DND-41 (cell line): ENCODE results near the gene SLC23A2.

Source experiments
- ATAC-seq: fragments of 200-7000 bp; cut with Tn5 transposase; 3 replicates; pipeline ENCODE4 v1.9.1; 2021; ENCODE audit warnings: low read depth; ENCODE audit not compliant: insufficient read depth
- DNase-seq: peaks from one replicate; pipeline ENCODE4 v3.0.0-alpha.2; 2020
- H2AFZ ChIP-seq: 2 replicates; pipeline ENCODE4 v1.6.0; 2012; ENCODE audit warnings: low read depth, low read length
- H3K27ac ChIP-seq: 2 replicates; pipeline ENCODE4 v1.5.1; 2012; ENCODE audit warnings: low read length, inconsistent platforms
- H3K27me3 ChIP-seq: fragments of 200-600 bp; sonication (generic); 2 replicates; pipeline ENCODE4 v1.6.0; 2012; ENCODE audit warnings: low read length, mild to moderate bottlenecking, inconsistent platforms; ENCODE audit not compliant: insufficient read depth, poor library complexity
- H3K36me3 ChIP-seq: 2 replicates; pipeline ENCODE4 v1.5.1; 2012; ENCODE audit warnings: low read length, inconsistent platforms; ENCODE audit not compliant: insufficient read depth
- H3K4me1 ChIP-seq: 2 replicates; pipeline ENCODE4 v1.5.1; 2012; ENCODE audit warnings: mild to moderate bottlenecking, low read length; ENCODE audit not compliant: insufficient read depth
- H3K4me2 ChIP-seq: 2 replicates; pipeline ENCODE4 v1.6.0; 2012; ENCODE audit warnings: mild to moderate bottlenecking, moderate library complexity, low read length, inconsistent platforms; ENCODE audit not compliant: insufficient read depth
- H3K4me3 ChIP-seq, 2 experiments: fragments of 200-600 bp in 1 of 2; shearing (Covaris generic) in 1 of 2; 2 replicates each; pipeline ENCODE4 v1.5.1; 2012 to 2016; ENCODE audit warnings: inconsistent platforms in 2 of 2, low read length in 2 of 2, mild to moderate bottlenecking in 2 of 2, low read depth in 1 of 2, moderate library complexity in 1 of 2
- H3K79me2 ChIP-seq: 2 replicates; pipeline ENCODE4 v1.6.0; 2012; ENCODE audit warnings: low read length, inconsistent platforms; ENCODE audit not compliant: insufficient read depth
- H3K9ac ChIP-seq: 2 replicates; pipeline ENCODE4 v1.6.0; 2012; ENCODE audit warnings: low read depth, mild to moderate bottlenecking, inconsistent platforms, low read length, moderate library complexity
- H3K9me3 ChIP-seq: 2 replicates; pipeline ENCODE4 v1.5.1; 2012; ENCODE audit warnings: low read length, moderate library complexity, mild to moderate bottlenecking, inconsistent platforms; ENCODE audit not compliant: insufficient read depth, severe bottlenecking
- H4K20me1 ChIP-seq: 2 replicates; pipeline ENCODE4 v1.6.0; 2012; ENCODE audit warnings: low read length; ENCODE audit not compliant: insufficient read depth
- EZH2 ChIP-seq: IDR thresholded peaks from 3 replicates; pipeline ENCODE4 v1.6.1; 2012; ENCODE audit warnings: borderline replicate concordance, low read depth, mild to moderate bottlenecking, moderate library complexity, low read length, inconsistent platforms; ENCODE audit not compliant: severe bottlenecking
- TF ChIP-seq, protein P1 (sequence below): IDR thresholded peaks from 2 replicates; pipeline ENCODE4 v1.5.1; 2012; ENCODE audit warnings: borderline replicate concordance, low read length, moderate library complexity, mild to moderate bottlenecking; ENCODE audit not compliant: poor library complexity, severe bottlenecking; ENCODE audit errors: extremely low read depth

SLC23A2 gene

DNA sequence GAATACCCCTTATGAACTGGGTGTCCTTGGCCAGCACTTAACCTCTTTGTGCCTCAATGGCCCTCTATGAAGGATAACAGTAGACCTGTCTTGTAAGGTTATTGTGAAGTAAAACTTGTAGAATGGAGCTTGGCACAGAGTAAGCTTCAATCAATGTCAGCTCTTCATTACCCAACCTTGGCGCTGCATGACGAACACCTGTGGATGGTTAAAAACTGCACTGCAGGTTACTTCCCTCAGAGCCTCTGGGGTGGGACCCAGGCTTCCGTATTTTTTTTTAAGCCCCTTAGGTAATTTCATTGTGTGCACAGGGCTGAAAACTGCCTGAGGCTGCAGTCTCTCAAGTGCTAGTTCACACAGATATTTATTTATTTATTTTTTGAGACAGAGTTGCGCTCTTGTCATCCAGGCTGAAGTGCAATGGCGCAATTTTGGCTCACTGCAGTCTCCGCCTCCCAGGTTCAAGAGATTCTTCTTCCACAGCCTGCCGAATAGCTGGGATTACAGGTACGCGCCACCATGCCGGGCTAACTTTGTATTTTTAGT lies 42.8 kb upstream of the SLC23A2 start:
- TF ChIP-seq, protein P1, sequence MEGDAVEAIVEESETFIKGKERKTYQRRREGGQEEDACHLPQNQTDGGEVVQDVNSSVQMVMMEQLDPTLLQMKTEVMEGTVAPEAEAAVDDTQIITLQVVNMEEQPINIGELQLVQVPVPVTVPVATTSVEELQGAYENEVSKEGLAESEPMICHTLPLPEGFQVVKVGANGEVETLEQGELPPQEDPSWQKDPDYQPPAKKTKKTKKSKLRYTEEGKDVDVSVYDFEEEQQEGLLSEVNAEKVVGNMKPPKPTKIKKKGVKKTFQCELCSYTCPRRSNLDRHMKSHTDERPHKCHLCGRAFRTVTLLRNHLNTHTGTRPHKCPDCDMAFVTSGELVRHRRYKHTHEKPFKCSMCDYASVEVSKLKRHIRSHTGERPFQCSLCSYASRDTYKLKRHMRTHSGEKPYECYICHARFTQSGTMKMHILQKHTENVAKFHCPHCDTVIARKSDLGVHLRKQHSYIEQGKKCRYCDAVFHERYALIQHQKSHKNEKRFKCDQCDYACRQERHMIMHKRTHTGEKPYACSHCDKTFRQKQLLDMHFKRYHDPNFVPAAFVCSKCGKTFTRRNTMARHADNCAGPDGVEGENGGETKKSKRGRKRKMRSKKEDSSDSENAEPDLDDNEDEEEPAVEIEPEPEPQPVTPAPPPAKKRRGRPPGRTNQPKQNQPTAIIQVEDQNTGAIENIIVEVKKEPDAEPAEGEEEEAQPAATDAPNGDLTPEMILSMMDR, result no peak
- TF ChIP-seq EZH2, result no peak
- DNase-seq, result no peak
- Histone ChIP-seq H2AFZ (no peak overlapping the region), H3K4me2 (no peak overlapping the region), H3K4me1 (no peaks in the 10 kb centered on the region), H3K36me3 (no peaks in the 10 kb centered on the region), H3K9me3 (no peaks in the 10 kb centered on the region), H3K79me2 (no peaks in the 10 kb centered on the region), H3K9ac (no peak overlapping the region), H4K20me1 (no peaks in the 10 kb centered on the region), H3K27me3 (no peaks in the 10 kb centered on the region), H3K27ac (no peak overlapping the region), H3K4me3 (no peak overlapping the region)
- ATAC-seq, result no peak

DNA sequence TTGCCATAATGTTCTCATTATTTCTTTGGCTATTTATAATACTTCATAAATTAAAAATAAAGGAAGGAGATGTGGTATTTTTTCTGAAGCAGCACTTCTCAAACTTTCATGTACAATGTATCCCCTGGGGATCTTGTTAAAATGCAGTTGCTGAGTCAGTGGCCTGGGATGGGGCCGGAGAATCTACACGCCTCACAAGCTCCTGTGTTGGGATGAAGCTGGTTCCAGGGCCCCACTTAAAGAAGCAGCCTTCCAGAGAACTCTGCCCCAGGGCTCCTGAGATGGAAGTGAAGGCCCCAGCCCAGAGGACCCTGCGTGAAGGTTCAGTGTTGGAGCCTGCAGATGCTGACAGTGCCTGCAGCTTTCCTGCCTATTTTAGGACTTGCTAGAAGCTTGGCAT lies 40.1 kb upstream of the SLC23A2 start:
- Histone ChIP-seq H3K36me3 (no peaks in the 10 kb centered on the region), H3K9me3 (no peaks in the 10 kb centered on the region), H3K4me2 (no peak overlapping the region), H2AFZ (no peak overlapping the region), H3K27me3 (no peaks in the 10 kb centered on the region), H3K27ac (no peak overlapping the region), H3K9ac (no peak overlapping the region), H3K4me3 (no peak overlapping the region), H4K20me1 (no peaks in the 10 kb centered on the region), H3K79me2 (no peaks in the 10 kb centered on the region), H3K4me1 (no peaks in the 10 kb centered on the region)
- no peak for DNase-seq
- ATAC-seq, result no peak
- TF ChIP-seq EZH2, result no peak
- TF ChIP-seq, protein P1, result no peak

DNA sequence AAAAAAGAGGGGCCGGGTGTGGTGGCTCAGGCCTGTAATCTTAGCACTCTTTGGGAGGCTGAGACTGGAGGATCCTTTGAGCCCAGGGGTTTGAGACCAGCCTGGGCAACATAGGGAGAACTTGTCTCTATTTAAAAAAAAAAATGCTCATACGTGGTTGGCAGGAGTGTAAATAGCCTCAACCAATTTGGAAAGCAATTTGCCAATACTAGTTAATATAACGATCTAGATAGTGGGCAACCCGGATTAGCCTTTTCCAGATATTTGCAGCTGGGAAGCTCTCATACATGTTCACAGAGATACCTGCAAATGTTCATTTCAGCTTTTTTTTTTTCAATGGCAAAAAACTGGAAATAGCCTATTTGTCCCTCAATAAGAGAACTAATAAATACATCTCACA lies 39.0 kb upstream of the SLC23A2 start:
- no peaks in the 10 kb centered on the region for H3K27me3 ChIP-seq
- no peaks in the 10 kb centered on the region for H3K36me3 ChIP-seq
- no peak overlapping the region for H3K4me3 ChIP-seq
- H3K4me1 ChIP-seq, result no peaks in the 10 kb centered on the region
- H4K20me1 ChIP-seq, result no peaks in the 10 kb centered on the region
- ATAC-seq (no peak), DNase-seq (no peak)
- no peaks in the 10 kb centered on the region for H3K79me2 ChIP-seq
- TF ChIP-seq, protein P1, result no peak
- no peak for TF ChIP-seq EZH2
- no peak overlapping the region for H3K27ac ChIP-seq
- no peak overlapping the region for H3K9ac ChIP-seq
- H2AFZ ChIP-seq, result no peak overlapping the region
- no peaks in the 10 kb centered on the region for H3K9me3 ChIP-seq
- H3K4me2 ChIP-seq, result no peak overlapping the region

DNA sequence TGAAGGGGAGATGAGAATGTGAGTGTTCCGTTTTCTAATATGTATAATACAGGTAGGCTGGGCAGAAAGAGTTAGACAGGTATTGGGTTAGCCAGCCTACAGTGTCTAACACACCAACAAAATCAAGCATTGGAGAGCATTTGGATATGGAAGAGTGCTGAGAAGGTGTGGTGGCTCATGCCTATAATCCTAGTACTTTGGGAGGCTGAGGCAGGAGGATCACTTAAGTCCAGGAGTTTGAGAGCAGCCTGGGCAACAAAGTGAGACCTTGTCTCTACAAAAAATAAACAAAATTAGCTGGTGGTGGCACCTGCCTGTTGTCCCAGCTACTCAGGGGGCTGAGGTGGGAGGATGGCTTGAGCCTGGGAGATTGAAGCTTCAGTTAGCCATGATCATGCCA lies 38.6 kb upstream of the SLC23A2 start:
- no peak for ATAC-seq
- H3K36me3 ChIP-seq, result no peaks in the 10 kb centered on the region

More for the DNA sequence above, 38.6 kb upstream of the SLC23A2 start:
- Histone ChIP-seq H2AFZ (no peak overlapping the region), H3K27me3 (no peaks in the 10 kb centered on the region), H3K27ac (no peak overlapping the region), H4K20me1 (no peaks in the 10 kb centered on the region), H3K4me1 (no peaks in the 10 kb centered on the region), H3K4me2 (no peak overlapping the region), H3K9ac (no peak overlapping the region), H3K4me3 (no peak overlapping the region), H3K79me2 (no peaks in the 10 kb centered on the region), H3K9me3 (no peaks in the 10 kb centered on the region)
- no peak for TF ChIP-seq EZH2
- TF ChIP-seq, protein P1, result no peak
- DNase-seq, result no peak
